HepG2 (cell line): ENCODE measurements around the gene TREH. TPM values are rescaled to one million over a fixed set of nuclear protein-coding genes. Genes with fewer than 3 reads are reported as not detected.

Experiments
- ARHGAP35 ChIP-seq: sonication (generic); formaldehyde crosslinking; IDR thresholded peaks from 2 replicates; pipeline ENCODE4 v1.9.0; 2022; ENCODE audit warnings: mild to moderate bottlenecking, inconsistent platforms, moderate library complexity, missing genetic modification reagents, borderline replicate concordance
- ATRX ChIP-seq: sonication (generic); formaldehyde crosslinking; IDR thresholded peaks from 2 replicates; pipeline ENCODE4 v1.4.0; 2020; ENCODE audit warnings: missing genetic modification reagents, borderline replicate concordance
- BRD4 ChIP-seq: sonication (generic); formaldehyde crosslinking; IDR thresholded peaks from 2 replicates; pipeline ENCODE4 v1.4.0; 2020; ENCODE audit warnings: missing genetic modification reagents
- DNMT3B ChIP-seq: conservative IDR thresholded peaks from 2 replicates; pipeline ENCODE4 v1.6.1; 2016; ENCODE audit warnings: missing biosample characterization, control low read depth
- FOXM1 ChIP-seq: sonication (generic); formaldehyde crosslinking; IDR thresholded peaks from 2 replicates; pipeline ENCODE4 v1.5.0; 2020; ENCODE audit warnings: missing genetic modification reagents
- MTF1 ChIP-seq: sonication (generic); formaldehyde crosslinking; IDR thresholded peaks from 2 replicates; pipeline ENCODE4 v1.5.0; 2020; ENCODE audit warnings: missing genetic modification reagents
- NFE2 ChIP-seq: sonication (generic); formaldehyde crosslinking; IDR thresholded peaks from 2 replicates; pipeline ENCODE4 v1.4.0; 2020; ENCODE audit warnings: missing genetic modification reagents
- NFRKB ChIP-seq: fragments of 450-650 bp; IDR thresholded peaks from 2 replicates; pipeline ENCODE4 v1.6.1; 2017
- SIN3A ChIP-seq: IDR thresholded peaks from 2 replicates; pipeline ENCODE4 v1.6.1; 2011; ENCODE audit warnings: low read depth, mild to moderate bottlenecking, control low read depth, low read length, borderline replicate concordance
- SNAPC2 ChIP-seq: sonication (generic); formaldehyde crosslinking; IDR thresholded peaks from 2 replicates; pipeline ENCODE4 v1.8.1; 2022; ENCODE audit warnings: mild to moderate bottlenecking, missing genetic modification reagents
- SRSF1 ChIP-seq: fragments of 200-400 bp; formaldehyde crosslinking; optimal IDR thresholded peaks from 2 replicates; pipeline ENCODE3; 2017; ENCODE audit warnings: mild to moderate bottlenecking, low read depth, low read length, moderate library complexity
- TBL1XR1 ChIP-seq: fragments of 150-350 bp; IDR thresholded peaks from 2 replicates; pipeline ENCODE4 v1.6.1; 2014; ENCODE audit warnings: borderline replicate concordance, low read length; ENCODE audit not compliant: partially characterized antibody
- THRA ChIP-seq: sonication (generic); formaldehyde crosslinking; IDR thresholded peaks from 2 replicates; pipeline ENCODE4 v1.4.0; 2020; ENCODE audit warnings: missing genetic modification reagents, borderline replicate concordance
- TRIM24 ChIP-seq: sonication (generic); formaldehyde crosslinking; IDR thresholded peaks from 2 replicates; pipeline ENCODE4 v1.8.0; 2022; ENCODE audit warnings: mild to moderate bottlenecking, missing genetic modification reagents
- WIZ ChIP-seq: sonication (generic); formaldehyde crosslinking; IDR thresholded peaks from 2 replicates; pipeline ENCODE4 v1.5.1; 2020; ENCODE audit warnings: mild to moderate bottlenecking, missing genetic modification reagents
- ZFP37 ChIP-seq: sonication (generic); formaldehyde crosslinking; IDR thresholded peaks from 2 replicates; pipeline ENCODE4 v1.4.0; 2020; ENCODE audit warnings: missing genetic modification reagents, borderline replicate concordance
- ZNF205 ChIP-seq: IDR thresholded peaks from 2 replicates; pipeline ENCODE4 v1.6.1; 2018; ENCODE audit warnings: missing biosample characterization, missing genetic modification reagents
- ZNF224 ChIP-seq: sonication (generic); formaldehyde crosslinking; IDR thresholded peaks from 2 replicates; pipeline ENCODE4 v1.5.0; 2020; ENCODE audit warnings: mild to moderate bottlenecking, missing genetic modification reagents
- ZNF230 ChIP-seq: sonication (generic); formaldehyde crosslinking; IDR thresholded peaks from 2 replicates; pipeline ENCODE4 v1.4.0; 2020; ENCODE audit warnings: mild to moderate bottlenecking, missing genetic modification reagents
- ZNF282 ChIP-seq: fragments of 450-650 bp; IDR thresholded peaks from 2 replicates; pipeline ENCODE4 v1.6.1; 2018; ENCODE audit not compliant: partially characterized antibody
- ZNF468 ChIP-seq: sonication (generic); formaldehyde crosslinking; IDR thresholded peaks from 2 replicates; pipeline ENCODE4 v1.8.0; 2022; ENCODE audit warnings: mild to moderate bottlenecking, moderate library complexity, missing genetic modification reagents
- ZNF563 ChIP-seq: sonication (generic); formaldehyde crosslinking; IDR thresholded peaks from 2 replicates; pipeline ENCODE4 v1.8.0; 2022; ENCODE audit warnings: mild to moderate bottlenecking, moderate library complexity, missing genetic modification reagents
- ZNF83 ChIP-seq: sonication (generic); formaldehyde crosslinking; IDR thresholded peaks from 2 replicates; pipeline ENCODE4 v1.4.0; 2020; ENCODE audit warnings: missing genetic modification reagents, mild to moderate bottlenecking, borderline replicate concordance
- polyA plus RNA-seq, 8 experiments: library from polyadenylated mRNA; depleted of rRNA in 3 of 8; stranded (reverse) in 7 of 8; unstranded in 1 of 8; fragments of >200 nt; fragmentation: Illumina TruSeq in 4 of 8; extraction: Trizol in 4 of 8; gene quantifications; 2 replicates each; pipeline versions ENCODE4 v1.2.1 to v1.2.3, GENCODE V29; 2011 to 2016; ENCODE audit warnings: low read depth in 4 of 8, missing spikeins in 1 of 8, mixed read lengths in 1 of 8; ENCODE audit not compliant: insufficient read depth in 1 of 8
- total RNA-seq, 5 experiments: library from RNA; depleted of rRNA; stranded (reverse); fragments of >200 nt; fragmentation: Illumina TruSeq; extraction: Trizol; gene quantifications; 2 replicates each; pipeline ENCODE4 v1.2.3, GENCODE V29; 2016; ENCODE audit warnings: low read depth in 1 of 5
- TF ChIP-seq, protein P1 (sequence below): sonication (generic); formaldehyde crosslinking; IDR thresholded peaks from 2 replicates; pipeline ENCODE4 v1.8.0; 2022; ENCODE audit warnings: mild to moderate bottlenecking, missing genetic modification reagents; ENCODE audit not compliant: insufficient replicate concordance
- TF ChIP-seq, protein P2 (sequence below): sonication (generic); formaldehyde crosslinking; IDR thresholded peaks from 2 replicates; pipeline ENCODE4 v1.4.0; 2020; ENCODE audit warnings: low read depth, mild to moderate bottlenecking, missing genetic modification reagents
- TF ChIP-seq, protein P3 (sequence below): sonication (generic); formaldehyde crosslinking; IDR thresholded peaks from 2 replicates; pipeline ENCODE4 v1.8.0; 2022; ENCODE audit warnings: missing genetic modification reagents, mild to moderate bottlenecking, inconsistent platforms, borderline replicate concordance

TREH gene
- total and polyA plus RNA-seq, 2 of the 13 experiments (the other 11 are each of a cell fraction or from before 2014, with no cell fraction given): 0.53 to 0.86 TPM

DNA sequence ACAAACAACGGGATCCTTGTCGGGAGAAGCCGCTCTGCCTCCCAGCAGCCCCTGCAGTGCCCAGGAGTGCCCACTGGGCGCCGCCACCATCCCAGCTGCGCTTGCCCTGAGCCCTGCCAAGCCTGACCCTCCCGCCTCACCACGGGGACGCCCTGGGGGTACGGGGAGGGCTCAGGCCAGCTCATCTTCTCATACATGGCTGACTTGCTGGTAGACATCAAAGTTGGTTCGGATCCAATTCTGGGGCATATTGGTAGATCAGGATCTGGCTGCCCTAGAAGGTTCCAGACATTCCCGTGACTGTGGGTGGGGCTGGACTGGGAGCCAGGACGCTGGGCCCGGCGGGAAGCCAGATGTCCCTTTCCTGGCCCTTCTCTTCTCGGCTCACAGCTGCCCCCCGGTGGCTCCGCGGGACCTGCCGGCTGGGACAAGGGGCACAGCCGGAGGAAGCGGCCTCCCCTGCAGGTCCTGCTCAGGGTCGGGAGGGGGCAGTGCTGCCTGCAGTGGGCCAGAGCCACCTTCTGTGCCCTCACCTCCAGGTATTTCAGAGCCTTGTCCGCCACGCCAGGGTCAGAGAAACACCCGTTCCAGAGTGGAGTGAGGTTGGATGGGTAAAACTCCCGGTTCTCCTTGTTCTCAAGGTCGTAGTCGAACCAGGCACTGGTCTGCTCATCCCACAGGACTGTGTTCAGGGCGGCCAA, 10.6 kb upstream of the TREH start (continued):
- TF ChIP-seq, protein P1, sequence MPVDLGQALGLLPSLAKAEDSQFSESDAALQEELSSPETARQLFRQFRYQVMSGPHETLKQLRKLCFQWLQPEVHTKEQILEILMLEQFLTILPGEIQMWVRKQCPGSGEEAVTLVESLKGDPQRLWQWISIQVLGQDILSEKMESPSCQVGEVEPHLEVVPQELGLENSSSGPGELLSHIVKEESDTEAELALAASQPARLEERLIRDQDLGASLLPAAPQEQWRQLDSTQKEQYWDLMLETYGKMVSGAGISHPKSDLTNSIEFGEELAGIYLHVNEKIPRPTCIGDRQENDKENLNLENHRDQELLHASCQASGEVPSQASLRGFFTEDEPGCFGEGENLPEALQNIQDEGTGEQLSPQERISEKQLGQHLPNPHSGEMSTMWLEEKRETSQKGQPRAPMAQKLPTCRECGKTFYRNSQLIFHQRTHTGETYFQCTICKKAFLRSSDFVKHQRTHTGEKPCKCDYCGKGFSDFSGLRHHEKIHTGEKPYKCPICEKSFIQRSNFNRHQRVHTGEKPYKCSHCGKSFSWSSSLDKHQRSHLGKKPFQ (CRISPR knock-in tag): no peak
- TF ChIP-seq SIN3A (no peak), SRSF1 (peak; percentile 67), MTF1 (CRISPR knock-in tag) (no peak), DNMT3B (CRISPR knock-in tag) (no peak), ATRX (CRISPR knock-in tag) (no peak), ZNF224 (CRISPR knock-in tag) (peak; percentile 76; the same call in 1 of the 2 replicates), ZNF230 (no peak), ZNF83 (no peak), SNAPC2 (CRISPR knock-in tag) (0 out of 2 replicates have a peak, but pooled peaks have one; percentile 79), WIZ (no peak), ZNF468 (0 out of 2 replicates have a peak, but pooled peaks have one; percentile 52), THRA (CRISPR knock-in tag) (0 out of 2 replicates have a peak, but pooled peaks have one; percentile 49), ZNF282 (no peak), NFE2 (CRISPR knock-in tag) (no peak), ARHGAP35 (CRISPR knock-in tag) (peak; percentile 65; the same call in 1 of the 2 replicates), ZFP37 (CRISPR knock-in tag) (no peak), ZNF205 (CRISPR knock-in tag) (peak; percentile 74; the same call in 1 of the 2 replicates), TRIM24 (CRISPR knock-in tag) (no peak), FOXM1 (CRISPR knock-in tag) (no peak), BRD4 (CRISPR knock-in tag) (0 out of 2 replicates have a peak, but pooled peaks have one; percentile 30), ZNF563 (CRISPR knock-in tag) (no peak; the same call in 1 of the 2 replicates), TBL1XR1 (no peak), NFRKB (no peak)
- TF ChIP-seq, protein P2, sequence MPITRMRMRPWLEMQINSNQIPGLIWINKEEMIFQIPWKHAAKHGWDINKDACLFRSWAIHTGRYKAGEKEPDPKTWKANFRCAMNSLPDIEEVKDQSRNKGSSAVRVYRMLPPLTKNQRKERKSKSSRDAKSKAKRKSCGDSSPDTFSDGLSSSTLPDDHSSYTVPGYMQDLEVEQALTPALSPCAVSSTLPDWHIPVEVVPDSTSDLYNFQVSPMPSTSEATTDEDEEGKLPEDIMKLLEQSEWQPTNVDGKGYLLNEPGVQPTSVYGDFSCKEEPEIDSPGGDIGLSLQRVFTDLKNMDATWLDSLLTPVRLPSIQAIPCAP (CRISPR knock-in tag): no peak
- TF ChIP-seq, protein P3, sequence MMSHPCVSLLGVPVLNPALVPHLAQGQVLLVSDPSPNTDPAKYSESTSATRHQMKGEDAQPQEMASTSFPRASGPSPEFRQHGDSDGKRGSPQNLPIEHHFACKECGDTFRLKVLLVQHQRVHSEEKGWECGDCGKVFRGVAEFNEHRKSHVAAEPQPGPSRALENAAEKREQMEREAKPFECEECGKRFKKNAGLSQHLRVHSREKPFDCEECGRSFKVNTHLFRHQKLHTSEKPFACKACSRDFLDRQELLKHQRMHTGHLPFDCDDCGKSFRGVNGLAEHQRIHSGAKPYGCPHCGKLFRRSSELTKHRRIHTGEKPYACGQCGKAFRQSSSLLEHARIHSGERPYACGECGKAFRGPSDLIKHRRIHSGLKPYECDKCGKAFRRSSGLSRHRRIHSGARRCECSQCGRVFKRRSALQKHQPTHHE: peak; percentile 35; the same call in 1 of the 2 replicates
